Measurements from ENCODE around the gene SIL1.
"Not testable (repeated sequence)": the region's sequence is repeated elsewhere in the genome, so short reads cannot be mapped to it uniquely, and the experiment has no call there.

Gene SIL1

DNA sequence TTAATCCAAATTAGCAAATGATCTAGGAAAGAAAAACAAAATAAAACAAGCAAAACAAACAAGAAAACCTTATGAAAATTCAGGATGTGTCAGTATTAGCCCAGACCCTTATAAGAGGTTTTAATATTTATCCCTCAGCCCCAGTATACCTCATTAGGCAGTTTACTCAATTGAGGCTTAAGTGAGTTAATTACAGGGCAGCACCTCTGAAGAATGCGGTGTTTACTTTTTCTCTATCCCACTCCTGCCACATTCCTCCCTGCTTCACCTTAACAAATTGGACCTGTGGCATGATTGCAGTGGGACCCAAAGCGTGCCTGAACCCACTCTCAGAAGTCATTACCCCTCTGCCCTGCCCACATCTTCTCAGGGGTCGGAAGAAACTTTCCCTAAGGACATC lies 67.1 kb downstream of the SIL1 start:
- TF ChIP-seq POLR2A (IDR thresholded peaks at IDR 0.05; ENCODE audit: low read depth, low read length): no peak
- FAIRE-seq (no peak), DNase-seq (ENCODE audit: insufficient read length, low spot score) (no peak)

DNA sequence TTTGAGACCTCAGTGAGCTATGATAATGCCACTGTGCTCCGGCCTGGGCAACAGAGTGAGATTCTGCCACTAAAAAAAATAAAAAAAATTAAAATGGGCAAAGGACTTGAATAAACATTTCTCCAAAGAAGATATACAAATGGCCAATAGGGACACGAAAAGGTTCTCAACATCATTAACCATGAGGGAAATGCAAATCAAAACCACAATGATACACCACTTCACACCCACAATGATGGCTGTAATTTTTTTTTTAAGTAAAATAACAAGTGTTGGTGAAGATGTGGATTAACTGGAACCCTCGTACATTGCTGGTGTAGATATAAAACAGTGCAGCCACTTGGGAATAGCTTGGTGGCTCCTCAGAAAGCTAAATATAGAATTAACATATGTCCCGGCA lies 68.0 kb downstream of the SIL1 start:
- FAIRE-seq: no peak
- no peak for TF ChIP-seq POLR2A (IDR thresholded peaks at IDR 0.05; ENCODE audit: low read depth, low read length)

DNA sequence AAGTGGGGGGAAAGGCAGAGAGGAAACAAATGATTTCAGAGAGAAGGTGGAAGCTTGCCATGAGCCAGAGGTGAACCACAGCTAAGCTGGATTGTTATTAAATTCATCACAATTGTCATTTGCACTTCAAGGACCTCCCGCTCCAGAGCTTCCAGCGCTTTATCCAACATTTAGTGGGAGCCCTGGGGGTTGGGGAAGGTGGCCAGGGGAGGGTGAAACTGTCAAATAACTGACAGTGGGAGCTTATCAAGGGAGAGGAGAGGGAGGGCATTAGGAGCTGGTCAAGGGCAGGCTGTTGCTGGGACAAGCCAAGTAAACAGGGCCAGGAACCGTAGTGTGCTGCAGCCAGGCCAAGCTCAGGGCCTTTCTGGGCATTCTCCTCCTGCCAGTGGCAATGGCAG lies 71.5 kb downstream of the SIL1 start:
- DNase-seq (ENCODE audit: insufficient read length, low spot score): no peak
- FAIRE-seq: no peak
- no peak for TF ChIP-seq POLR2A (IDR thresholded peaks at IDR 0.05; ENCODE audit: low read depth, low read length)

More for the DNA sequence above, 68.0 kb downstream of the SIL1 start:
- DNase-seq (ENCODE audit: insufficient read length, low spot score): no peak

DNA sequence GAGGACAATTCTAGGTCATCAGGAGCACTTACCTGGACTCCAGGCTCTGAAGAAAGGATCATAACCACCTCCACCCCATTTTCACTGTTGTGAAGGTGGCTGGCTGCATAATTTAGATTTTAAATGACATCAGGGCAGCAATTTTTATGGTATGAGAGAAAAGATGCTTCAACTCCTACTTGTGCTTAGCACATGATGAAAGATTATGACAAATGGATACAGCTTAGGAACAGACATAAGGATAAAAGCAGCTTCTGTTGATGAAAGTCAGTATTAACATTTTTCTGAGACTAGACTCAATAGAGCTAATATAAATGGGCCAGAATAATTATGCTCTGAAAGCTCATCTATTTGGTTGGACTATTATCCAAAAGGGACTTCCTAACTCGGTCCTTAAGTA lies 72.2 kb downstream of the SIL1 start:
- TF ChIP-seq POLR2A (IDR thresholded peaks at IDR 0.05; ENCODE audit: low read depth, low read length): no peak
- DNase-seq (ENCODE audit: insufficient read length, low spot score): no peak
- no peak for FAIRE-seq

DNA sequence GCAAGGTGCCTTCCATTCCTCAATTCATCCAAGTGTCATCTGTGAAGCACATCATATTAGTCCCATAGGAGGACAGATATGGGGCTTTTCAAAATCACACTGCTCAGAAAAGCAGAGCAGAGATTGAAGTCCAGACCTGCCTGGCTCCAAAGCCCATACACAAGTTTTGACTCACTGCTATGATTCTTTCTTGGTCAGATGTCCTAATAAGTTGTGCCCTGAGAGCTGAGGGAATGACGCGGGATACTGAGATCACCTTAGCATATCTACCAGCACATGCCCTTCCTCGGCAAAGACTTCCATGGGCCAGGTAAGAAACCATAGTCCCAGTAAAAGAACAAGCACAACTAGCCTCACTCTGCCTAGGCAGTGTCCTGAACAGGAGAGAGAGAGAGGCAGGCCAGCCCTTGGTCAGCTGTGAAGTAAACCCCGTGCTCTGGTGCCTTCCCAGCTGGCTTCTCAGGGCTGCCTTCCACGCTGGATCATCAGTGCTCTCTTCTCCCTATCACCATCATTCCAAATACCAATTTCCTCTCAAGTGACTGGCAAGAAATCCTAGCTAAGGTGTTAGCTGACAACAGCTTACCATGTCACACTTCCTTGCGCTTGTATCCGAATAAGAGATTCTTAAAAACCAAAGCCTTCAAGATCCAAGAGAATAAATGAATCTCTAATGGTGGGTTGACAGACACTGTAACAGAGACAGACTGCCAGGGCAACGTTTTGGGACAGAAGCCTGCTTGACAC lies 73.2 kb downstream of the SIL1 start:
- no peak for DNase-seq (ENCODE audit: insufficient read length, low spot score)
- no peak for FAIRE-seq
- TF ChIP-seq POLR2A (IDR thresholded peaks at IDR 0.05; ENCODE audit: low read depth, low read length): no peak

DNA sequence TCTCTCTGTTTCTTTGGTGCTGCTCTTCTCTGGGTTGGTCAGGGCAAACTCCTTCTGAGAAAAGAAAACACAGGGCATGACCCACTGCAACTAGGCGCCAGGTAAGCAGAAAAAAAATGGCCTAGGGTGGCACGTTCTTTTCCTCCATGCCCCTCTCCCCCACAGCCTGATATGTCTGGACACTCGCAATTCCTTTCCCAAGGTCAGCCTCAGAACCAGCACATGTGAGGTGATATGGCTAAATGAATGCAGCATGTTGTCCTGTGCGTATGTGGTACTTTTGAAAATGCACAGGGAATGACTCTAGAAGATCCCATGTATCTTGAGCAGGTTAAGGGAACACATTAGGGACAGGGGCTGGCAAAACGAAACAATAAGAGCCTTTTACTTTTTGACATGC lies 77.0 kb downstream of the SIL1 start:
- FAIRE-seq: no peak
- no peak for TF ChIP-seq POLR2A (IDR thresholded peaks at IDR 0.05; ENCODE audit: low read depth, low read length)
- DNase-seq (ENCODE audit: insufficient read length, low spot score): no peak

DNA sequence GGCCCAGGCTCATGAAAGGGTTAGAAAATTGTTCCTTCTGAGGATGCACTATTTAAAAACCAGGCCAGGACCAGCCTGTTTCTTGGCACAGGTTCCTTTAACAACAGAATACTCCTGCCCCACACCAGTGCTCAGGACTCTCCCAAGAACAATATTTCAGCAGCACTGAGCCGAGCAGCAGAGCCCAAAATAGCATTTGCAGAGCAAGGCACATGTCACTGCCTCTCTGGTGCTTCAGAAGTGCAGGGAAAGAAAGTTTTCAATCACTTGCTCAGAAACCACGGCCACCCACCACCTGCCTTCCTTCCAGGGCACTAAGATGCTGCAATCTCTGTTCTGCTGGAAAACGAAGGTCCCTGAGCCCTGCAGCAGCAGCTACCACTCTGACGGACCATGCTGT lies 77.6 kb downstream of the SIL1 start:
- DNase-seq (ENCODE audit: insufficient read length, low spot score) (no peak), FAIRE-seq (no peak)
- no peak for TF ChIP-seq POLR2A (IDR thresholded peaks at IDR 0.05; ENCODE audit: low read depth, low read length)

DNA sequence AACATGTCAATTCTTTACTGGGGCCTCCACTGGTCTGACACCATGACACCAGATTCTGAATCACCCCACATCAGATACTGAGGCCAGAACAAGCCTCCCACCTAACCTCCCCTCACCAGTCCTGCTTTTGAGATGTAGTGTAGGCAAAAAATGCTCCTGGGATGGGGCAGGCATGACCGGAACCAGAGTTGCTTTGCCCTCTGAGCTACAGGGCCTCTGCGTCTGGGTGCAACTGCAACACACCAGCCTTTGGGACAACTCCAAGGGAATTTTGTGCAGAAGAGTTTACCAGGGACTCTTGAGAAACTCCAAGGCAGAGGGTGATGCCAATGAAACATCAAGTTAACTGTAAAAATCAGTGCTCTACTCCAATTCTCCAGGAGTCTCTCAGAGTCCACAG lies 79.4 kb downstream of the SIL1 start:
- no peak for TF ChIP-seq POLR2A (IDR thresholded peaks at IDR 0.05; ENCODE audit: low read depth, low read length)
- no peak for DNase-seq (ENCODE audit: insufficient read length, low spot score)
- no peak for FAIRE-seq

DNA sequence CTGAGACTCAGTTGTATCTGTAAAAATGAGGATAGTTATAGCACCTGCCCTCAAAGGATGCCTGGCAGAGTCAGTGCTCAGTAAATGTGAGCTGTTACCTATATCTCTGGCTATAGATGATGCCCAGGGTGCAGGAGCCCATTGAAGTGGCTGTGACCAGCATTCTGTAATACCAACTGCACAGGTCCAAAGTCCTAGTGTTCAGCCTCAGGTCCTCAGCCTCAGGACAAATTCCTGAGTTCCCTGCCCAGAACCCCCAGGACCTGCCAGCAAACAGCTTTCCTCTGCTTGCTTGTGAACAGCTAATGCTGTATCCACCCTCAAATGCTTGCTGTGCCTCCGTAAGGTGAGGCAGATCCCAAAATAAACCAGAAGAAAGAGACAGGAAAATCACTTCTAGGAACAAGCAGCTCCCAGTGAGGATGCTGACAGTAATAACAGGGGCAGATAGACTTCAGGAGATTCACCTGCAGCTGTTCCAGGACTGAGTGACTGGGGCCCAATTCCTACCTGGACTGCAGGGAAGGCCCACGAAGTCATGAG lies 80.8 kb downstream of the SIL1 start:
- DNase-seq (ENCODE audit: insufficient read length, low spot score): no peak
- FAIRE-seq: no peak
- no peak for TF ChIP-seq POLR2A (IDR thresholded peaks at IDR 0.05; ENCODE audit: low read depth, low read length)

DNA sequence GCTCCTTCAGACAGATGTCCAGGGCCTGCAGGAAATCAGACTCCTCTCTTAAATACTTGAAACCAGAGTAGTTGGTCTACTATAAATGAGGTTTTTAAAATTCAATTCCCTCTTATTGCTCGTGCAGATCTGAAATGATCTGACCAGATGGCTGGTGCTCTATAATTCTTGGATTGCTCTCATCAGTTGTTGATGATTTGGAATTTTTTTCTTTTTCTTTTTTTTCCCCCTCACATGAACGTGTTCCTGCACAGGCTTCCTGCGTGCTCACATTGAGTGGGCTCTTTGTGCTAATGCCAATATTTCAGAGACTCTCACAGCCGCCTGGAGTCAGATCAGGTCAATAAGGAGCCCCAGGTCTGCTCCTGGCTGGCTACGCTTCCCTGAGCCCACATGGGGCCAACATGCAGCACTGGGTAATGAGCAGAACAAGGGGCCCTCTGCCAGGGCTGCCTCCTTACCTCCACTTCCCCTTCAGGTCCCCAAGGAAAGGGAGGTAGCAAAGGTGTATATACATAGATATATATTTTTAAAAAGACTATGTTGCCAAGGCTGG lies 82.0 kb downstream of the SIL1 start:
- TF ChIP-seq POLR2A (IDR thresholded peaks at IDR 0.05; ENCODE audit: low read depth, low read length): no peak
- FAIRE-seq: no peak
- no peak for DNase-seq (ENCODE audit: insufficient read length, low spot score)

DNA sequence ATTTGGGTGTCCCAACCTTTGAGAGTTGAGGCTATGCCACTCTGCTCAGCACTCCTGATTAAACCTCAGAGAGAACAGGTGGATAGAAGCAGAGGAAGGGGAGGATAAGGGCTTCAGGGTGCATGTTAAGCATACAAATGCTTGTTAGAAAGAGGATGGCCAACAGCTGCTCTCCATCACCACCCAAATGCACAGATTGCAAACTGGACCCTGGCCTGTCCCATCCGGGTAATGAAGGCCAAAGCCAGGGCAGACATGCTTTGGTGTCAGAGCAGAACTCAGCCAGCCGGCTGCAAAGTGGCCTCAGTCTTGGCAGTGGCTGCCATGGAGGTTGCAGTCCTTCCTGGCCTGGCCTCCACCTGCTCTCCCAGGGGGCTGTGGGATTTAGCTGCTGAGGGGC lies 84.3 kb downstream of the SIL1 start:
- DNase-seq (ENCODE audit: insufficient read length, low spot score): no peak
- TF ChIP-seq POLR2A (IDR thresholded peaks at IDR 0.05; ENCODE audit: low read depth, low read length): no peak
- no peak for FAIRE-seq

DNA sequence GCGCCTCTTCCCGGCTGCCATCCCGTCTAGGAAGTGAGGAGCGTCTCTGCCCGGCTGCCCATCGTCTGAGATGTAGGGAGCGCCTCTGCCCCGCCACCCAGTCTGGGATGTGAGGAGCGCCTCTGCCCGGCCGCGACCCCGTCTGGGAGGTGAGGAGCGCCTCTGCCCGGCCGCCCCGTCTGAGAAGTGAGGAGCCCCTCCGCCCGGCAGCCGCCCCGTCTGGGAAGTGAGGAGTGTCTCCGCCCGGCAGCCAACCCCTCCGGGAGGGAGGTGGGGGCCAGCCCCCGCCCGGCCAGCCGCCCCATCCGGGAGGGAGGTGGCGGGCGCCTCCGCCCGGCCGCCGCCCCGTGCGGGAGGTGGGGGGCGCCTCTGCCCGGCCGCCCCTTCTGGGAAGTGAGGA lies 85.8 kb downstream of the SIL1 start:
- not testable (repeated sequence) for FAIRE-seq

DNA sequence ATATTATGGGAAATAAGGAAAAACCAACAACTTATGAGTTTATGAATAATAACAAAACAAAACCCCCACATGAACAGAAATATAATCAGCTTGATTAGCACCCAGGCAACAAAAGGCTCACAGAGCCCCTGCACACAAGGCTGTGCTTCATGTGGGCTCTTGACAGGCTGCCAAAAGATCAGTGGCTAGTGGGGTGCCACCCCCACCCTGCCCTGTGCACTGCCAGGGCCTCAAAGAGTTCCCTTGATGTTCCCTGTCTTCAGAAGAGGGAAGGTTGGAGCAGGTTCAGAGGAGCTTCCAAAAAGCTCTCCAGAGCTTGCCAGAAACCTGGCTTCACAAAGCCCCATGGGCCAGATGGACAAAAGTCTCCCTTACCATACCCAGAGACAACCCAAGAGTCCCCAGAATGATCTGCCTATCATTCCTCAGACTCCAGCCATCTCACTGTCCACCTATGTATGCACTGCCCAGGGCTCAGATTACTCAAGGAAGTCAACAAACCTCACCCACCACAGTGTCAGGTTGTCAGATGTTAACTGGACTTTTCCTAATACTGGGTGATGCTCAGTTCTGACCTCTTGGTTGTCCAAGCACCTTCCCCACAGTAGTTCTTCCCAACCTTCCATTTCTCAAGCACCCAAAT lies 87.5 kb downstream of the SIL1 start:
- DNase-seq (ENCODE audit: insufficient read length, low spot score): no peak
- TF ChIP-seq POLR2A (IDR thresholded peaks at IDR 0.05; ENCODE audit: low read depth, low read length): no peak
- FAIRE-seq: no peak

More for the DNA sequence above, 85.8 kb downstream of the SIL1 start:
- not testable (repeated sequence) for DNase-seq (ENCODE audit: insufficient read length, low spot score)

DNA sequence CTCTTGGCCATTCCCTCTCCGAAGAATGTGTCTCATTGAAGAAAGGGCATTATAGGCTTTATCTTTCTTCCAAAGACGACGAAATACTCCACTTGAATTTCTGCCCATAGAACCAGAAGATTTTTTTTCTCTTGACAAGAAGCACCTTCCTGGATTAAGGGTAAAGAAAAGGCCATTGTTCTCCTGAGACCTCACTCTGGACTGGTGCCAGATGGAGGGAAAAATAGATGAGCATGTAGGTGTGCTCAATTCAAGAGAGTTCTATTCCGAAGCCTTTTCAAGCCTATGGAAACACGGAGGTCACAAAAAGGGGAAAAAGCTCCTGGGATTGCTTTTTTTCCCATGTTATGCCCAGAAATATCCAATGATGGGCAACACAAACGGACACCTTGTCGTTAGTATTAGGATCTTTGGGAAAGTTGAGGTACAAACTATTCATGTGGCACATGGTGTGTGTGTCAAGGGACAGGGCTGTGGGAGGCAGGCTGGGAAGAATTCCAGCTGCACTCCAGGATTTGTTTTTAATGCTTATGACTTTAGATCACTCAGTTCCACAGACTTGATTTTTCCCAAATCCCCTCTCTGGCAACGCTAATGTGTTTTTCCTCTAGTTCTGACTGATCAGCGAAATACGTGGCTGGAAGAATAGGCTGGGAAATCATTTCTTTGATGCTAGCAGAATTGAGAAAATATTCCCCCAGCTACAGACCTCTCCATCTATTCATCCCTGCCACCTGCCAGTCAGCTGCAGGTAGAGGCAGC lies 89.9 kb downstream of the SIL1 start:
- no peak for FAIRE-seq
- TF ChIP-seq POLR2A (IDR thresholded peaks at IDR 0.05; ENCODE audit: low read depth, low read length): no peak
- DNase-seq (ENCODE audit: insufficient read length, low spot score): no peak

Data from H54 (cell line).